GM23338 (cell line): Measurements from ENCODE around the gene PLA2G4F. TPM values are rescaled to one million over a fixed set of nuclear protein-coding genes. Genes with fewer than 3 reads are reported as not detected.

ENCODE experiments used
- ATAC-seq: fragments of 200-7000 bp; cut with Tn5 transposase; 3 replicates; pipeline ENCODE4 v1.9.1; 2020
- DNase-seq: peaks from one replicate; pipeline ENCODE4 v3.0.0-alpha.2; 2015; ENCODE audit warnings: low spot score
- H2AFZ ChIP-seq: fragments of 200-600 bp; sonication (generic); 2 replicates; pipeline ENCODE4 v1.8.0; 2016; ENCODE audit warnings: antibody characterized with exemption, mild to moderate bottlenecking, moderate library complexity
- H3F3A ChIP-seq: fragments of 200-600 bp; sonication (generic); replicated peaks from 2 replicates; pipeline ENCODE4 v1.8.0; 2017; ENCODE audit warnings: antibody characterized with exemption, mixed run types, low read depth
- H3K27ac ChIP-seq: fragments of 200-600 bp; sonication (generic); 2 replicates; pipeline ENCODE4 v1.6.1; 2016; ENCODE audit warnings: low read depth
- H3K27me3 ChIP-seq: fragments of 200-600 bp; sonication (generic); 2 replicates; pipeline ENCODE4 v1.8.0; 2016; ENCODE audit warnings: mild to moderate bottlenecking, mixed run types, moderate library complexity; ENCODE audit not compliant: insufficient read depth
- H3K36me3 ChIP-seq: fragments of 200-600 bp; sonication (generic); 2 replicates; pipeline ENCODE4 v1.8.0; 2016; ENCODE audit warnings: mild to moderate bottlenecking; ENCODE audit not compliant: insufficient read depth
- H3K4me1 ChIP-seq: fragments of 200-600 bp; sonication (generic); 2 replicates; pipeline ENCODE4 v1.8.0; 2016; ENCODE audit warnings: mild to moderate bottlenecking, moderate library complexity; ENCODE audit not compliant: insufficient read depth
- H3K4me2 ChIP-seq: fragments of 200-600 bp; sonication (generic); 2 replicates; pipeline ENCODE4 v1.7.1; 2017; ENCODE audit warnings: mixed run types
- H3K4me3 ChIP-seq: fragments of 200-600 bp; sonication (generic); 2 replicates; pipeline ENCODE4 v1.6.1; 2016; ENCODE audit warnings: mixed run types
- H3K79me2 ChIP-seq: fragments of 200-600 bp; sonication (generic); replicated peaks from 2 replicates; pipeline ENCODE4 v1.8.0; 2017; ENCODE audit warnings: mild to moderate bottlenecking; ENCODE audit not compliant: insufficient read depth
- H3K9me2 ChIP-seq: fragments of 200-600 bp; sonication (generic); 2 replicates; pipeline ENCODE4 v1.8.0; 2017; ENCODE audit not compliant: insufficient read depth
- H4K20me1 ChIP-seq: fragments of 200-600 bp; sonication (generic); replicated peaks from 2 replicates; pipeline ENCODE4 v1.8.0; 2017; ENCODE audit warnings: mild to moderate bottlenecking; ENCODE audit not compliant: insufficient read depth
- H3K27ac Mint-ChIP-seq: 2 replicates; pipeline ENCODE4 v1.8.0; 2020; ENCODE audit warnings: inconsistent platforms, mild to moderate bottlenecking, moderate library complexity, mixed read lengths
- H3K27me3 Mint-ChIP-seq: 3 replicates; pipeline ENCODE4 v1.8.0; 2022; ENCODE audit warnings: low read depth, mild to moderate bottlenecking, moderate library complexity, mixed read lengths, inconsistent platforms; ENCODE audit not compliant: insufficient read depth, poor library complexity
- H3K36me3 Mint-ChIP-seq: 3 replicates; pipeline ENCODE4 v1.8.0; 2021; ENCODE audit warnings: low read depth, mild to moderate bottlenecking, inconsistent platforms, moderate library complexity, mixed read lengths
- H3K4me1 Mint-ChIP-seq: 3 replicates; pipeline ENCODE4 v1.8.0; 2020; ENCODE audit warnings: mild to moderate bottlenecking, inconsistent platforms, mixed read lengths
- H3K4me3 Mint-ChIP-seq: 3 replicates; pipeline ENCODE4 v1.8.0; 2021; ENCODE audit warnings: moderate library complexity, mild to moderate bottlenecking, inconsistent platforms, mixed read lengths
- H3K9me3 Mint-ChIP-seq: 3 replicates; pipeline ENCODE4 v1.8.0; 2020; ENCODE audit warnings: moderate library complexity, mild to moderate bottlenecking, inconsistent platforms, mixed read lengths
- CREB1 ChIP-seq: fragments of 250-450 bp; sonication (Bioruptor Pico); IDR thresholded peaks from 2 replicates; pipeline ENCODE4 v1.5.0; 2020; ENCODE audit warnings: low read depth, mild to moderate bottlenecking, moderate library complexity
- POLR2AphosphoS5 ChIP-seq: IDR thresholded peaks from 2 replicates; pipeline ENCODE4 v1.6.1; 2016; ENCODE audit warnings: antibody characterized with exemption, low read depth
- ZNF331 ChIP-seq: fragments of 250-450 bp; sonication (Bioruptor Pico); IDR thresholded peaks from 2 replicates; pipeline ENCODE4 v1.5.0; 2020; ENCODE audit warnings: low read depth, mild to moderate bottlenecking, moderate library complexity
- polyA plus RNA-seq: library from polyadenylated mRNA; unstranded; fragments of >200 nt; fragmentation: Nextera tagmentation; extraction: Ambion mirVana; gene quantifications from 2 replicates; pipeline ENCODE4 v1.2.1, GENCODE V29; 2016
- total RNA-seq: library from RNA; depleted of rRNA; stranded (reverse); fragments of >200 nt; shearing (Covaris generic); gene quantifications from 2 replicates; pipeline ENCODE4 v1.2.3, GENCODE V29; 2014
- TF ChIP-seq, protein P1 (sequence below): fragments of 250-450 bp; sonication (Bioruptor Pico); IDR thresholded peaks from 2 replicates; pipeline ENCODE4 v1.5.0; 2020; ENCODE audit warnings: mild to moderate bottlenecking, moderate library complexity
- TF ChIP-seq, protein P2 (sequence below), 2 experiments: fragments of 200-600 bp in 1 of 2; sonication (generic) in 1 of 2; conservative IDR thresholded peaks; 2 replicates each; pipeline versions ENCODE4 v1.5.1 to v1.6.1; 2016 to 2017; ENCODE audit warnings: antibody characterized with exemption in 2 of 2, low read depth in 2 of 2, mild to moderate bottlenecking in 2 of 2, moderate library complexity in 1 of 2

The PLA2G4F gene
- total and polyA plus RNA-seq, 2 experiments from 2014 or later = not detected

DNA sequence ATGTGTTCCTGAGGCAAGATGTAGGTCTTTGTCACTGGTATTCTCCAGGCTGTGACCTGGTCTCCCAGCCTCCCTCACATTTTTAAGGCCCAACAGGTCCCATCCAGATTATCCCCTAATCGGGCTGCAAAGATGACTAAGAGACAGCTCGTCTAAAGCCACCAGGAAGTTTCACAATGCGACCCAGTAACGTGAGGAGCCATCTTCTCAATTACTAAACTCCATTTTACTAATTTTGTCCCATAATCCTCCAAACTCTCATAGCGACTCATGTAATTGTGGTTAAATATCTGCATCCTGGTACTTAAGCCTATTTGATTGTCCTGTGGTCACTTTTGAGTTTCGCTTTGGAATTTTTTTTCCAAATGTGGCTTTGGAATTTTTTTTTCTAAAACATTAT lies 8.7 kb upstream of the PLA2G4F start:
- Histone ChIP-seq H3K27me3 (no peaks in the 10 kb centered on the region), H3K9me2 (no peaks in the 10 kb centered on the region), H3K79me2 (no peaks in the 10 kb centered on the region), H4K20me1 (no peaks in the 10 kb centered on the region), H3K4me3 (no peak overlapping the region), H3K4me2 (no peak overlapping the region), H3K27ac (no peak overlapping the region), H3K36me3 (peaks cover 11% of the 10 kb centered on the region; the same call in 1 of the 2 replicates), H3F3A (no peaks in the 10 kb centered on the region), H2AFZ (no peak overlapping the region), H3K4me1 (no peaks in the 10 kb centered on the region)
- H3K27me3 Mint-ChIP-seq = peaks cover 6% of the 10 kb centered on the region
- no peak overlapping the region for H3K4me3 Mint-ChIP-seq
- ATAC-seq = no peak
- no peak for DNase-seq
- H3K9me3 Mint-ChIP-seq = no peaks in the 10 kb centered on the region
- H3K36me3 Mint-ChIP-seq = peaks cover 70% of the 10 kb centered on the region
- H3K4me1 Mint-ChIP-seq = no peaks in the 10 kb centered on the region
- TF ChIP-seq, protein P1, sequence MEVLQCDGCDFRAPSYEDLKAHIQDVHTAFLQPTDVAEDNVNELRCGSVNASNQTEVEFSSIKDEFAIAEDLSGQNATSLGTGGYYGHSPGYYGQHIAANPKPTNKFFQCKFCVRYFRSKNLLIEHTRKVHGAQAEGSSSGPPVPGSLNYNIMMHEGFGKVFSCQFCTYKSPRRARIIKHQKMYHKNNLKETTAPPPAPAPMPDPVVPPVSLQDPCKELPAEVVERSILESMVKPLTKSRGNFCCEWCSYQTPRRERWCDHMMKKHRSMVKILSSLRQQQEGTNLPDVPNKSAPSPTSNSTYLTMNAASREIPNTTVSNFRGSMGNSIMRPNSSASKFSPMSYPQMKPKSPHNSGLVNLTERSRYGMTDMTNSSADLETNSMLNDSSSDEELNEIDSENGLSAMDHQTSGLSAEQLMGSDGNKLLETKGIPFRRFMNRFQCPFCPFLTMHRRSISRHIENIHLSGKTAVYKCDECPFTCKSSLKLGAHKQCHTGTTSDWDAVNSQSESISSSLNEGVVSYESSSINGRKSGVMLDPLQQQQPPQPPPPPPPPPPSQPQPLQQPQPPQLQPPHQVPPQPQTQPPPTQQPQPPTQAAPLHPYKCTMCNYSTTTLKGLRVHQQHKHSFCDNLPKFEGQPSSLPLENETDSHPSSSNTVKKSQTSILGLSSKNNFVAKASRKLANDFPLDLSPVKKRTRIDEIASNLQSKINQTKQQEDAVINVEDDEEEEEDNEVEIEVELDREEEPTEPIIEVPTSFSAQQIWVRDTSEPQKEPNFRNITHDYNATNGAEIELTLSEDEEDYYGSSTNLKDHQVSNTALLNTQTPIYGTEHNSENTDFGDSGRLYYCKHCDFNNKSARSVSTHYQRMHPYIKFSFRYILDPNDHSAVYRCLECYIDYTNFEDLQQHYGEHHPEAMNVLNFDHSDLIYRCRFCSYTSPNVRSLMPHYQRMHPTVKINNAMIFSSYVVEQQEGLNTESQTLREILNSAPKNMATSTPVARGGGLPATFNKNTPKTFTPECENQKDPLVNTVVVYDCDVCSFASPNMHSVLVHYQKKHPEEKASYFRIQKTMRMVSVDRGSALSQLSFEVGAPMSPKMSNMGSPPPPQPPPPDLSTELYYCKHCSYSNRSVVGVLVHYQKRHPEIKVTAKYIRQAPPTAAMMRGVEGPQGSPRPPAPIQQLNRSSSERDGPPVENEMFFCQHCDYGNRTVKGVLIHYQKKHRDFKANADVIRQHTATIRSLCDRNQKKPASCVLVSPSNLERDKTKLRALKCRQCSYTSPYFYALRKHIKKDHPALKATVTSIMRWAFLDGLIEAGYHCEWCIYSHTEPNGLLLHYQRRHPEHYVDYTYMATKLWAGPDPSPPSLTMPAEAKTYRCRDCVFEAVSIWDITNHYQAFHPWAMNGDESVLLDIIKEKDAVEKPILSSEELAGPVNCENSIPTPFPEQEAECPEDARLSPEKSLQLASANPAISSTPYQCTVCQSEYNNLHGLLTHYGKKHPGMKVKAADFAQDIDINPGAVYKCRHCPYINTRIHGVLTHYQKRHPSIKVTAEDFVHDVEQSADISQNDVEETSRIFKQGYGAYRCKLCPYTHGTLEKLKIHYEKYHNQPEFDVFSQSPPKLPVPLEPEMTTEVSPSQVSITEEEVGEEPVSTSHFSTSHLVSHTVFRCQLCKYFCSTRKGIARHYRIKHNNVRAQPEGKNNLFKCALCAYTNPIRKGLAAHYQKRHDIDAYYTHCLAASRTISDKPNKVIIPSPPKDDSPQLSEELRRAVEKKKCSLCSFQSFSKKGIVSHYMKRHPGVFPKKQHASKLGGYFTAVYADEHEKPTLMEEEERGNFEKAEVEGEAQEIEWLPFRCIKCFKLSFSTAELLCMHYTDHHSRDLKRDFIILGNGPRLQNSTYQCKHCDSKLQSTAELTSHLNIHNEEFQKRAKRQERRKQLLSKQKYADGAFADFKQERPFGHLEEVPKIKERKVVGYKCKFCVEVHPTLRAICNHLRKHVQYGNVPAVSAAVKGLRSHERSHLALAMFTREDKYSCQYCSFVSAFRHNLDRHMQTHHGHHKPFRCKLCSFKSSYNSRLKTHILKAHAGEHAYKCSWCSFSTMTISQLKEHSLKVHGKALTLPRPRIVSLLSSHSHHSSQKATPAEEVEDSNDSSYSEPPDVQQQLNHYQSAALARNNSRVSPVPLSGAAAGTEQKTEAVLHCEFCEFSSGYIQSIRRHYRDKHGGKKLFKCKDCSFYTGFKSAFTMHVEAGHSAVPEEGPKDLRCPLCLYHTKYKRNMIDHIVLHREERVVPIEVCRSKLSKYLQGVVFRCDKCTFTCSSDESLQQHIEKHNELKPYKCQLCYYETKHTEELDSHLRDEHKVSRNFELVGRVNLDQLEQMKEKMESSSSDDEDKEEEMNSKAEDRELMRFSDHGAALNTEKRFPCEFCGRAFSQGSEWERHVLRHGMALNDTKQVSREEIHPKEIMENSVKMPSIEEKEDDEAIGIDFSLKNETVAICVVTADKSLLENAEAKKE (CRISPR knock-in tag) = no peak
- TF ChIP-seq POLR2AphosphoS5 = no peak
- no peak for TF ChIP-seq CREB1
- no peak overlapping the region for H3K27ac Mint-ChIP-seq

DNA sequence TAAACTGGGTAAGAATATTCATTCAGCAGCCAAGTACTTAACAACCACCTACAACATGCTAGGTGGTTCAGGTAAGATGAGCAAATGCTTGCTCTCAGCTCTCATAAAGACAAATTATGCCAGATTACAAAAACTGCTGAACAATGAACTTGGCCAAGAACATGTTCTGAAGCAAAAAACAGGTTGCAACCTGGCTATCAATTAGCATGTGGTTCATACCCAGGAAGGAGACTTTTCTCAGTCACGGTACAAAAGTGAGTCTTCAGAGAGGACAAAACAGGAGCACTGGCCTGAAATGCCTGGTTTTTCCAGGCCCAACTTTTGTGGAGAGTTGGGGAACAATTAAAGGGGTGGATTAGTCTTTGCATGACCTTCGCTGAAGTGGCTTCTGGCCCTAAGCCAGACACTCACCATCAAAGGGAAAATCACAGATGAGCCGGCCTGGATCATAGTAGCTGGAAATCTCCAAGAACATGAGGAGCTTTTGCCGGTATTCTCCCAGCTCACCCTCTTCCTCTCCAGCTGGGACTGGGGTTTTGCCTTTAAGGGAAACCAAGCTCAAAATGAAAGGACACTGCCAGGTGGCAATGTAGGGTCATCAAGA lies 7.6 kb upstream of the PLA2G4F start:
- Histone ChIP-seq H3K79me2 (no peaks in the 10 kb centered on the region), H2AFZ (no peak overlapping the region), H3K36me3 (peaks cover 11% of the 10 kb centered on the region; the same call in 1 of the 2 replicates), H3F3A (no peaks in the 10 kb centered on the region), H4K20me1 (no peaks in the 10 kb centered on the region), H3K4me2 (no peak overlapping the region), H3K27ac (no peak overlapping the region), H3K27me3 (no peaks in the 10 kb centered on the region), H3K4me1 (no peaks in the 10 kb centered on the region), H3K4me3 (no peak overlapping the region), H3K9me2 (no peaks in the 10 kb centered on the region)
- Mint-ChIP-seq H3K36me3 (peaks cover 67% of the 10 kb centered on the region), H3K9me3 (no peaks in the 10 kb centered on the region), H3K27ac (no peak overlapping the region), H3K27me3 (peaks cover 6% of the 10 kb centered on the region), H3K4me3 (no peak overlapping the region), H3K4me1 (no peaks in the 10 kb centered on the region)
- ATAC-seq (no peak), DNase-seq (no peak)
- TF ChIP-seq, protein P2, sequence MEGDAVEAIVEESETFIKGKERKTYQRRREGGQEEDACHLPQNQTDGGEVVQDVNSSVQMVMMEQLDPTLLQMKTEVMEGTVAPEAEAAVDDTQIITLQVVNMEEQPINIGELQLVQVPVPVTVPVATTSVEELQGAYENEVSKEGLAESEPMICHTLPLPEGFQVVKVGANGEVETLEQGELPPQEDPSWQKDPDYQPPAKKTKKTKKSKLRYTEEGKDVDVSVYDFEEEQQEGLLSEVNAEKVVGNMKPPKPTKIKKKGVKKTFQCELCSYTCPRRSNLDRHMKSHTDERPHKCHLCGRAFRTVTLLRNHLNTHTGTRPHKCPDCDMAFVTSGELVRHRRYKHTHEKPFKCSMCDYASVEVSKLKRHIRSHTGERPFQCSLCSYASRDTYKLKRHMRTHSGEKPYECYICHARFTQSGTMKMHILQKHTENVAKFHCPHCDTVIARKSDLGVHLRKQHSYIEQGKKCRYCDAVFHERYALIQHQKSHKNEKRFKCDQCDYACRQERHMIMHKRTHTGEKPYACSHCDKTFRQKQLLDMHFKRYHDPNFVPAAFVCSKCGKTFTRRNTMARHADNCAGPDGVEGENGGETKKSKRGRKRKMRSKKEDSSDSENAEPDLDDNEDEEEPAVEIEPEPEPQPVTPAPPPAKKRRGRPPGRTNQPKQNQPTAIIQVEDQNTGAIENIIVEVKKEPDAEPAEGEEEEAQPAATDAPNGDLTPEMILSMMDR (conservative IDR thresholded peaks at IDR 0.05; ENCODE audit: low read depth in 2 of 2) = no peak
- TF ChIP-seq ZNF331 = no peak
